Prostate gland (tissue), 2 donors: ENCODE data around the gene MRPS30.
"Not testable (repeated sequence)": the region's sequence is repeated elsewhere in the genome, so short reads cannot be mapped to it uniquely, and the experiment has no call there.

Source experiments
- CTCF ChIP-seq, 4 experiments: fragments of 200-600 bp in 2 of 4; fragments of 450-650 bp in 2 of 4; sonication (generic) in 2 of 4; IDR thresholded peaks; 1 replicate in 3 of 4; 2 replicates in 1 of 4; pipeline ENCODE4 v1.5.1; 2016 to 2019; ENCODE audit warnings: antibody characterized with exemption in 4 of 4, mild to moderate bottlenecking in 2 of 4, moderate library complexity in 2 of 4
- POLR2A ChIP-seq: fragments of 450-650 bp; IDR thresholded peaks from one replicate; pipeline ENCODE4 v1.6.1; 2016; ENCODE audit warnings: antibody characterized with exemption, mild to moderate bottlenecking

GRCh38 chr5:44792031-44792673 lies 16.6 kb upstream of the MRPS30 start:
- TF ChIP-seq CTCF (IDR thresholded peaks at IDR 0.05); POLR2A: not testable (repeated sequence)
